ENCODE data around the gene STXBP2. TPM values are rescaled to one million over a fixed set of nuclear protein-coding genes. Genes with fewer than 3 reads are reported as not detected.

Gene STXBP2
- total RNA-seq, 2 donors from 2014 or later, result 119 to 126 TPM

GRCh38 chr19:7610491-7611240 lies 26.2 kb upstream of the STXBP2 start:
- Mint-ChIP-seq H3K4me1 (no peaks in the 10 kb centered on the region), H3K27me3 (ENCODE audit: insufficient read depth) (no peaks in the 10 kb centered on the region), H3K4me3 (no peak overlapping the region), H3K36me3 (ENCODE audit: low read depth) (peaks cover 45% of the 10 kb centered on the region), H3K9me3 (no peaks in the 10 kb centered on the region), H3K27ac (no peak overlapping the region)
- 93 to 98% methylated on average over 15 to 31 of the region's 31 CpGs for WGBS, 2 experiments (ENCODE audit: insufficient coverage in 1 of 2, insufficient read length in 1 of 2)
- Histone ChIP-seq H3K9me3 (ENCODE audit: control insufficient read depth, low read length) (no peaks in the 10 kb centered on the region), H3K9ac (ENCODE audit: extremely low read depth, low read length, poor library complexity, severe bottlenecking) (no peak overlapping the region), H3K4me3 (ENCODE audit: low read length) (no peak overlapping the region), H3K27me3 (ENCODE audit: control insufficient read depth, insufficient read depth, low read length, poor library complexity, severe bottlenecking) (no peaks in the 10 kb centered on the region), H3K27ac (ENCODE audit: low read depth, low read length) (no peak overlapping the region), H3K36me3 (ENCODE audit: control insufficient read depth, insufficient read depth, low read length) (peaks cover 15% of the 10 kb centered on the region), H3K4me1 (ENCODE audit: control insufficient read depth, insufficient read depth, low read length) (no peaks in the 10 kb centered on the region)
- TF ChIP-seq CTCF (conservative IDR thresholded peaks at IDR 0.05), result no peak
- DNase-seq, result no peak

GRCh38 chr19:7611541-7612279 lies 25.2 kb upstream of the STXBP2 start:
- DNase-seq, result no peak
- no peak overlapping the region for H3K9ac ChIP-seq (ENCODE audit: extremely low read depth, low read length, poor library complexity, severe bottlenecking)
- Mint-ChIP-seq H3K9me3 (no peaks in the 10 kb centered on the region), H3K36me3 (ENCODE audit: low read depth) (peaks cover 47% of the 10 kb centered on the region), H3K27ac (no peak overlapping the region), H3K27me3 (ENCODE audit: insufficient read depth) (no peaks in the 10 kb centered on the region), H3K4me3 (no peak overlapping the region), H3K4me1 (no peaks in the 10 kb centered on the region)
- no peak for TF ChIP-seq CTCF (conservative IDR thresholded peaks at IDR 0.05)
- H3K36me3 ChIP-seq (ENCODE audit: control insufficient read depth, insufficient read depth, low read length), result peaks cover 13% of the 10 kb centered on the region
- H3K27me3 ChIP-seq (ENCODE audit: control insufficient read depth, insufficient read depth, low read length, poor library complexity, severe bottlenecking), result no peaks in the 10 kb centered on the region
- H3K27ac ChIP-seq (ENCODE audit: low read depth, low read length), result no peak overlapping the region
- no peak overlapping the region for H3K4me3 ChIP-seq (ENCODE audit: low read length)
- WGBS, 2 experiments (ENCODE audit: insufficient coverage in 1 of 2, insufficient read length in 1 of 2), result 95% methylated on average over 23 to 41 of the region's 41 CpGs
- H3K9me3 ChIP-seq (ENCODE audit: control insufficient read depth, low read length), result no peaks in the 10 kb centered on the region
- H3K4me1 ChIP-seq (ENCODE audit: control insufficient read depth, insufficient read depth, low read length), result no peaks in the 10 kb centered on the region

- WGBS, 2 experiments (ENCODE audit: insufficient coverage in 1 of 2, insufficient read length in 1 of 2), result 94 to 98% methylated on average over 27 to 77 of the region's 81 CpGs
- no peaks in the 10 kb centered on the region for H3K9me3 Mint-ChIP-seq
Measured at GRCh38 chr19:7612282-7613274, 24.3 kb upstream of the STXBP2 start.

More at GRCh38 chr19:7612282-7613274, 24.3 kb upstream of the STXBP2 start:
- Mint-ChIP-seq H3K27me3 (ENCODE audit: insufficient read depth) (no peaks in the 10 kb centered on the region), H3K4me3 (no peak overlapping the region), H3K27ac (no peak overlapping the region), H3K4me1 (no peaks in the 10 kb centered on the region), H3K36me3 (ENCODE audit: low read depth) (peaks cover 48% of the 10 kb centered on the region)
- Histone ChIP-seq H3K36me3 (ENCODE audit: control insufficient read depth, insufficient read depth, low read length) (peaks cover 13% of the 10 kb centered on the region), H3K4me3 (ENCODE audit: low read length) (no peak overlapping the region), H3K27me3 (ENCODE audit: control insufficient read depth, insufficient read depth, low read length, poor library complexity, severe bottlenecking) (no peaks in the 10 kb centered on the region), H3K4me1 (ENCODE audit: control insufficient read depth, insufficient read depth, low read length) (no peaks in the 10 kb centered on the region), H3K9me3 (ENCODE audit: control insufficient read depth, low read length) (no peaks in the 10 kb centered on the region), H3K9ac (ENCODE audit: extremely low read depth, low read length, poor library complexity, severe bottlenecking) (no peak overlapping the region), H3K27ac (ENCODE audit: low read depth, low read length) (no peak overlapping the region)
- TF ChIP-seq CTCF (conservative IDR thresholded peaks at IDR 0.05), result no peak
- DNase-seq, result no peak
